MCF 10A (cell line): ENCODE results near the gene FMO3. TPM values are rescaled to one million over a fixed set of nuclear protein-coding genes. Genes with fewer than 3 reads are reported as not detected.

Experiments
- BruUV-seq: library from RNA; stranded (reverse); fragments of 400-500 nt; replicated peaks from 2 replicates; lab custom pipeline; 2021; lab: Mats Ljungman, UMichigan
- CTCF ChIA-PET: fragments of 300-600 bp; sonication (Branson Sonifier 250); formaldehyde crosslinking; extraction: SDS; loops from one replicate; lab custom pipeline; 2021; ENCODE audit warnings: antibody characterized with exemption, inconsistent platforms; lab: Yijun Ruan, JAX
- POLR2A ChIA-PET: fragments of 300-600, 350-650 bp; sonication (Branson Sonifier 250); formaldehyde crosslinking; extraction: SDS; loops from one replicate; lab custom pipeline; 2020; ENCODE audit warnings: antibody characterized with exemption, inconsistent platforms; lab: Yijun Ruan, JAX
- DNase-seq: peaks from one replicate; pipeline ENCODE4 v3.0.0-alpha.2; 2018; ENCODE audit not compliant: unreplicated experiment
- H3K27ac Mint-ChIP-seq: one replicate; pipeline ENCODE4 v1.8.0; 2022; ENCODE audit warnings: mild to moderate bottlenecking, low read depth, mixed read lengths; ENCODE audit not compliant: unreplicated experiment
- H3K27me3 Mint-ChIP-seq: one replicate; pipeline ENCODE4 v1.8.0; 2022; ENCODE audit warnings: mixed read lengths; ENCODE audit not compliant: insufficient read depth, unreplicated experiment
- H3K36me3 Mint-ChIP-seq: one replicate; pipeline ENCODE4 v1.8.0; 2022; ENCODE audit warnings: mild to moderate bottlenecking, moderate library complexity, mixed read lengths; ENCODE audit not compliant: insufficient read depth, unreplicated experiment
- H3K4me1 Mint-ChIP-seq: one replicate; pipeline ENCODE4 v1.8.0; 2022; ENCODE audit warnings: mixed read lengths; ENCODE audit not compliant: insufficient read depth, unreplicated experiment
- H3K4me3 Mint-ChIP-seq: one replicate; pipeline ENCODE4 v1.8.0; 2022; ENCODE audit warnings: mild to moderate bottlenecking, moderate library complexity, mixed read lengths; ENCODE audit not compliant: unreplicated experiment
- H3K9me3 Mint-ChIP-seq: one replicate; pipeline ENCODE4 v1.8.0; 2022; ENCODE audit warnings: mixed read lengths; ENCODE audit not compliant: unreplicated experiment
- intact Hi-C: fragments of 100-400 bp; cut with micrococcal nuclease; formaldehyde crosslinking; loops from 2 replicates; pipeline ENCODE4 v1.14.1; 2022
- microRNA-seq: library from miRNA; unstranded; fragments of <30 nt; microRNA quantifications from one replicate; pipeline ENCODE4 v1.2.0, GENCODE V29; 2022
- total RNA-seq: library from RNA; stranded (reverse); gene quantifications from 2 replicates; pipeline ENCODE4 v1.2.3, GENCODE V29; 2022
- TF ChIP-seq, protein P1 (sequence below): fragments of 200-600 bp; IDR thresholded peaks from one replicate; pipeline ENCODE4 v1.8.0; 2022; ENCODE audit warnings: antibody characterized with exemption, mild to moderate bottlenecking; ENCODE audit not compliant: unreplicated experiment

Gene FMO3
- total RNA-seq, 1 experiment from 2014 or later, result not detected

DNA sequence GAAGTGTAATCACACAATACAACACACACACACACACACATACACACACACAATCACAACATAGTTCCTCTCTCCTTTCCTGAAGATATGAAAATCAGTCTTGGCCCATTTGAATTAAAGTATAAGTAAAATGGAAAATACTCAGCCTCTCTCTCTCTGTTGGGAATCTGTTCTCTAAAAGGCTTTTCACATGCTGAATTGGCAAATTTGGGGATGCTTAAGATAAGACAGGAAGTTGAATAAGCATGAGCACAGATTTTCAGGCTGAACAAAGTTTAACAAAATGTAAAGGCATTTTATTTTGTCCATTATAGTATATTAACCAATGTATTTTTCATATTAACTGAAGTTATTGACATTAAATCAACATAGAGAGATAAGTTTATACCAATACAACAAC is 70.7 kb downstream of the FMO3 start:
- intact Hi-C loops, result no loop called here
- no peak overlapping the region for H3K27ac Mint-ChIP-seq
- no peaks in the 10 kb centered on the region for H3K36me3 Mint-ChIP-seq
- POLR2A ChIA-PET, result no interaction called here
- no peaks in the 10 kb centered on the region for H3K4me1 Mint-ChIP-seq
- H3K4me3 Mint-ChIP-seq, result no peak overlapping the region
- CTCF ChIA-PET, result no interaction called here
- no peaks in the 10 kb centered on the region for H3K9me3 Mint-ChIP-seq
- DNase-seq, result no peak
- TF ChIP-seq, protein P1, sequence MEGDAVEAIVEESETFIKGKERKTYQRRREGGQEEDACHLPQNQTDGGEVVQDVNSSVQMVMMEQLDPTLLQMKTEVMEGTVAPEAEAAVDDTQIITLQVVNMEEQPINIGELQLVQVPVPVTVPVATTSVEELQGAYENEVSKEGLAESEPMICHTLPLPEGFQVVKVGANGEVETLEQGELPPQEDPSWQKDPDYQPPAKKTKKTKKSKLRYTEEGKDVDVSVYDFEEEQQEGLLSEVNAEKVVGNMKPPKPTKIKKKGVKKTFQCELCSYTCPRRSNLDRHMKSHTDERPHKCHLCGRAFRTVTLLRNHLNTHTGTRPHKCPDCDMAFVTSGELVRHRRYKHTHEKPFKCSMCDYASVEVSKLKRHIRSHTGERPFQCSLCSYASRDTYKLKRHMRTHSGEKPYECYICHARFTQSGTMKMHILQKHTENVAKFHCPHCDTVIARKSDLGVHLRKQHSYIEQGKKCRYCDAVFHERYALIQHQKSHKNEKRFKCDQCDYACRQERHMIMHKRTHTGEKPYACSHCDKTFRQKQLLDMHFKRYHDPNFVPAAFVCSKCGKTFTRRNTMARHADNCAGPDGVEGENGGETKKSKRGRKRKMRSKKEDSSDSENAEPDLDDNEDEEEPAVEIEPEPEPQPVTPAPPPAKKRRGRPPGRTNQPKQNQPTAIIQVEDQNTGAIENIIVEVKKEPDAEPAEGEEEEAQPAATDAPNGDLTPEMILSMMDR, result no peak
- BruUV-seq, result no TSS peak
- H3K27me3 Mint-ChIP-seq, result no peaks in the 10 kb centered on the region

DNA sequence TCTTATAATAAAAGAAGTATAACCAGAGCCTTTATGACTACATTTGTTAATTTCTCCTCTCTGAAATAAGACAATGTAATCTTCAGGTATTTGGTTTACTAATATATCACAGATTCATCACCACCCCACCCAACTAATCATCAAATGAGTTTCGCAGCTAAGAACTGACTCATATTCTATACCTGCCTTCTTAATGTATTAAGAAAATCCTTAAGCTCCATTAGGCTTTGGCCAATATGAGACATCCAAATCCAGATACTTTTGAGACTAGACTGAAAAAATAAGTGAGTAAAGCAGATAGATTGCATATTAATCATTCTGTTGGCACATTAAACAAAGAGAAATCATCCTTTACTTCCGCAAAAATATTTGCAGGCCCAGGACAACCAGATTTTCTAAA is 75.7 kb downstream of the FMO3 start:
- BruUV-seq, result no TSS peak
- TF ChIP-seq, protein P1, result no peak
- peaks cover 9% of the 10 kb centered on the region for H3K9me3 Mint-ChIP-seq
- H3K27ac Mint-ChIP-seq, result peak overlapping the region; percentile 5
- no peaks in the 10 kb centered on the region for H3K36me3 Mint-ChIP-seq
- H3K27me3 Mint-ChIP-seq, result no peaks in the 10 kb centered on the region
- ChIA-PET POLR2A (interaction anchor here (0.6 kb wide), 1 partner anchor 190 kb away, joined by 4 read pairs; no protein-coding TSS in a partner anchor), CTCF (no interaction called here)
- intact Hi-C loops, result no loop called here
- H3K4me3 Mint-ChIP-seq, result no peak overlapping the region
- H3K4me1 Mint-ChIP-seq, result no peaks in the 10 kb centered on the region
- DNase-seq, result no peak

Small RNAs within 50 kb of the gene (microRNA-seq; reads per million reads assigned to microRNA genes)
- gene MIR1295A (not detected), gene MIR1295B (not detected)

Other genes starting within 250 kb of the FMO3 start
- gene MROH9, start 155.4 kb upstream of the FMO3 start, total RNA-seq, result not detected in 2 replicates
- not detected in 2 replicates for gene FMO2, start 94.4 kb downstream of the FMO3 start, total RNA-seq
- not detected in 2 replicates for gene FMO1, start 157.6 kb downstream of the FMO3 start, total RNA-seq
- 0.63 and 1.5 TPM in 2 replicates for gene FMO4, start 223.3 kb downstream of the FMO3 start, total RNA-seq